Activated T-cell treated with anti-CD3 and anti-CD28 coated beads, Interleukin-2, amount 50 U/mL, for 4 hours (primary cell): ENCODE data around the gene FOXM1. TPM values are rescaled to one million over a fixed set of nuclear protein-coding genes. Genes with fewer than 3 reads are reported as not detected.

Experiments
- ATAC-seq, 2 donors: fragments of 200-7000 bp; cut with Tn5 transposase; one replicate each; pipeline ENCODE4 v1.10.0; 2021
- DNase-seq: peaks from one replicate; pipeline ENCODE4 v3.0.0-alpha.2; 2020
- H3K27me3 Mint-ChIP-seq: one replicate; pipeline ENCODE4 v1.8.0; 2021; ENCODE audit warnings: low read depth, mixed read lengths
- H3K36me3 Mint-ChIP-seq: one replicate; pipeline ENCODE4 v1.8.0; 2022; ENCODE audit warnings: mixed read lengths; ENCODE audit not compliant: insufficient read depth
- H3K4me1 Mint-ChIP-seq: one replicate; pipeline ENCODE4 v1.8.0; 2021; ENCODE audit warnings: low read depth, mixed read lengths
- H3K4me3 Mint-ChIP-seq: one replicate; pipeline ENCODE4 v1.8.0; 2021; ENCODE audit warnings: mild to moderate bottlenecking, moderate library complexity, mixed read lengths
- H3K9me3 Mint-ChIP-seq: one replicate; pipeline ENCODE4 v1.8.0; 2021; ENCODE audit warnings: mixed read lengths
- total RNA-seq, 3 donors: library from RNA; stranded (reverse); gene quantifications; one replicate each; pipeline ENCODE4 v1.2.1, GENCODE V29; 2021

The FOXM1 gene, protein sequence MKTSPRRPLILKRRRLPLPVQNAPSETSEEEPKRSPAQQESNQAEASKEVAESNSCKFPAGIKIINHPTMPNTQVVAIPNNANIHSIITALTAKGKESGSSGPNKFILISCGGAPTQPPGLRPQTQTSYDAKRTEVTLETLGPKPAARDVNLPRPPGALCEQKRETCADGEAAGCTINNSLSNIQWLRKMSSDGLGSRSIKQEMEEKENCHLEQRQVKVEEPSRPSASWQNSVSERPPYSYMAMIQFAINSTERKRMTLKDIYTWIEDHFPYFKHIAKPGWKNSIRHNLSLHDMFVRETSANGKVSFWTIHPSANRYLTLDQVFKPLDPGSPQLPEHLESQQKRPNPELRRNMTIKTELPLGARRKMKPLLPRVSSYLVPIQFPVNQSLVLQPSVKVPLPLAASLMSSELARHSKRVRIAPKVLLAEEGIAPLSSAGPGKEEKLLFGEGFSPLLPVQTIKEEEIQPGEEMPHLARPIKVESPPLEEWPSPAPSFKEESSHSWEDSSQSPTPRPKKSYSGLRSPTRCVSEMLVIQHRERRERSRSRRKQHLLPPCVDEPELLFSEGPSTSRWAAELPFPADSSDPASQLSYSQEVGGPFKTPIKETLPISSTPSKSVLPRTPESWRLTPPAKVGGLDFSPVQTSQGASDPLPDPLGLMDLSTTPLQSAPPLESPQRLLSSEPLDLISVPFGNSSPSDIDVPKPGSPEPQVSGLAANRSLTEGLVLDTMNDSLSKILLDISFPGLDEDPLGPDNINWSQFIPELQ
- 10 to 100 TPM in 1 of 3 donors, 1 to 10 TPM in 2; 9.1 to 12.8 (median 9.3) TPM for total RNA-seq

- no peaks in the 10 kb centered on the region for H3K27me3 Mint-ChIP-seq
- peak within 1 kb of the TSS; percentile 98 for H3K4me3 Mint-ChIP-seq
- H3K36me3 Mint-ChIP-seq, result no peaks in the 10 kb centered on the region
- no peaks in the 10 kb centered on the region for H3K9me3 Mint-ChIP-seq
- peaks cover 34% of the 10 kb centered on the region for H3K4me1 Mint-ChIP-seq
- ATAC-seq, result peak; percentile 85 to 88
- DNase-seq, result peak; percentile 81
Observed at GRCh38 chr12:2877047-2877952, at the start of gene FOXM1, which contains the start of gene RHNO1. Gene FOXM1 (minus strand): TSS chr12:2877174. CDS start chr12:2874478, 2,696 bp downstream. Gene RHNO1 (plus strand): TSS chr12:2877223. CDS start chr12:2885367, 8,144 bp downstream.

DNA sequence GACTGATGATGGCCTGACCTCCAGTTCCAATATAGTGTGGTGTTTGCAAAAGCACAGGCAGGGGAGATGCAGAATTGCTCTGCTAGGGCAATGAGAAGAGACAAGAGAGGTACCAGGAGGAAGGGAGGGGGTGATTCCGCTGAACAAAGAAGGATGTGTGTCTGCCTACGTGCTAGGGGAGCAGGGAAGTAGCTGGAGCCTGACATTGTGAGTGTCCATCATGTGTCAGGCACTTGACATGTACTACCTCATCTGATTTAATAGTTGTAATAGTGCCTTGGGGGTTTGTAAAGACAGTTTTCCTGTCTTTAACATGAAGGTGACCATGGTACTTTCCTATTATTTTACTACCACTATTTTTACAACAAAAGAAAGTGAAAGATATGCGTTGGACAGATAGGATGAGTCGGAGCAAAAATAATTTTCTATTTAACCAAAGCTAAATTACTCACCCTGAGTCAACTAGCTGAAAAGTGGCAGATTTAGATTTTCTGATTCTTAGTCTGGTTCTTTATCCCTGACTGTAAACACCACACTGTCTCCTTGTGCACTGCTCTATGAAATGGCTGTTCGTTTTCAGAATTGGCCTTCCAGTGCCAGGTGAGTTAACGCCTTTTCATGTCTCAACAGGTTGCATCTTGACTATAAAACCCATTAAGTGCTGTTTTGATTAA lies 48.5 kb upstream of the FOXM1 start:
- Mint-ChIP-seq H3K27me3 (no peaks in the 10 kb centered on the region), H3K4me3 (no peak overlapping the region), H3K36me3 (peaks cover 29% of the 10 kb centered on the region), H3K4me1 (no peaks in the 10 kb centered on the region), H3K9me3 (no peaks in the 10 kb centered on the region)
- ATAC-seq, result peak in 1 of 2 donors; percentile 51
- no peak for DNase-seq

DNA sequence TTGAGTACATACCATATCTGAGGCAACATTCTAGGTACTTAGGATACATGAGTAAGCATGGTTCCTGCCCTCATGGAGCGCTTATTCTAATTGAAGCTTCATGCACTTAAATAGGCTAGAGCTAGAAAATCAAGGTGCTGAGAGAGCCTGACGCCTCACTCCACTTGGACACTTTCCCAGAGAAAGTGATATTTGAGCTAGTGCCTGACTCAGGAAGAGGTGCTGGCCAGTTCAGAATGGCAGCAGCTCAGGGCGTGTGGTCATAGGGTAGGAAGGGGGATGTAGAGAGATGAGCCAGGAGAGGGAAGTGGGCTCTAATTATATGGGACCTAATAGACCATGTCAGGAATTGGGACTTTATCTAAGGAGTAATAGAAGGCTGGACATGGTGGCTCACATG lies 47.0 kb upstream of the FOXM1 start:
- H3K27me3 Mint-ChIP-seq, result no peaks in the 10 kb centered on the region
- H3K4me1 Mint-ChIP-seq, result no peaks in the 10 kb centered on the region
- H3K9me3 Mint-ChIP-seq, result no peaks in the 10 kb centered on the region
- DNase-seq (no peak), ATAC-seq (no peak)
- peaks cover 29% of the 10 kb centered on the region for H3K36me3 Mint-ChIP-seq
- H3K4me3 Mint-ChIP-seq, result no peak overlapping the region

GRCh38 chr12:2923057-2923456 lies 46.1 kb upstream of the FOXM1 start:
- DNase-seq (no peak), ATAC-seq (no peak)
- no peaks in the 10 kb centered on the region for H3K9me3 Mint-ChIP-seq
- no peaks in the 10 kb centered on the region for H3K4me1 Mint-ChIP-seq
- H3K4me3 Mint-ChIP-seq, result no peak overlapping the region
- H3K27me3 Mint-ChIP-seq, result no peaks in the 10 kb centered on the region
- peaks cover 29% of the 10 kb centered on the region for H3K36me3 Mint-ChIP-seq

DNA sequence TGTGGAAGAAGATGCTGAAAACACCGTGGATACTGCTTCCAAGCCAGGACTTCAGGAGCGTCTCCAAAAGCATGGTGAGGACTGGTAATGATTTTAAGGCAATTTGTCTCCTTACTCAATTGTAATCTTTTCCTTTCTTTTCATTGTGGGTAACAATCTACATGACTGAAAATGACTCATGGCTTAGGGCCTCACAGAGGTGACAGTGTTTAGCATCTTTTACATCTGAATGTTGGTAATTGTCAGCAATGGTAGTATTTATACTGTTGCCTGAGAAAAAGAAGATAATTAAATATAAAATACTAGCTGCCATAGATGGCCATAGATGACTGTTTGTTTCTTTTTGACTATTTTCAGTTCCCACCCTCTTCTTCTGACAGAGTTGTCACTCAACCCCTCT lies 45.4 kb upstream of the FOXM1 start:
- H3K4me3 Mint-ChIP-seq, result no peak overlapping the region
- no peaks in the 10 kb centered on the region for H3K27me3 Mint-ChIP-seq
- no peaks in the 10 kb centered on the region for H3K9me3 Mint-ChIP-seq
- ATAC-seq (peak in 1 of 2 donors; percentile 43), DNase-seq (no peak)
- no peaks in the 10 kb centered on the region for H3K4me1 Mint-ChIP-seq
- peaks cover 26% of the 10 kb centered on the region for H3K36me3 Mint-ChIP-seq

- Mint-ChIP-seq H3K4me1 (no peaks in the 10 kb centered on the region), H3K27me3 (no peaks in the 10 kb centered on the region)
Observed at GRCh38 chr12:2919249-2919648, 42.3 kb upstream of the FOXM1 start.

DNA sequence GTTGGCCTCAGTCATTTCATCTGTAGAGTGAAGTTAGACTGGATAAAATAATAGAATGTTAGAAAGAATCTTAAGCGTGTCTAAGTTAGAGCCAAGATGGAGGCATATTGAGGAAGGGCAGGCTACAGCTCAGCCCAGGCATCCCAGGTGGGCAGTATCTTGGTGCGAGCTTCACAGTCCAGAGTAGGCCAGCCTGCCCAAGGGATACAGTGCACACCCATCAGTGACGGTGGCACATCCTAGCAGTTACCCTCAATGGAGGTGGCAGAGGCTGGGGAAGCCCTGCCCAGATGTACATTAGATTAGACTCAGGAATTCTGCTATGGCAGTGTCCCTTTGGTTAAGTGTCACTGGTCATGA lies 35.2 kb upstream of the FOXM1 start:
- DNase-seq (no peak), ATAC-seq (no peak)
- Mint-ChIP-seq H3K36me3 (peaks cover 4% of the 10 kb centered on the region), H3K4me1 (no peaks in the 10 kb centered on the region), H3K4me3 (no peak overlapping the region), H3K9me3 (no peaks in the 10 kb centered on the region), H3K27me3 (no peaks in the 10 kb centered on the region)

More at GRCh38 chr12:2919249-2919648, 42.3 kb upstream of the FOXM1 start:
- Mint-ChIP-seq H3K9me3 (no peaks in the 10 kb centered on the region), H3K36me3 (peaks cover 19% of the 10 kb centered on the region), H3K4me3 (no peak overlapping the region)
- no peak for DNase-seq
- no peak for ATAC-seq

GRCh38 chr12:2904260-2904659 lies 27.3 kb upstream of the FOXM1 start:
- Mint-ChIP-seq H3K9me3 (no peaks in the 10 kb centered on the region), H3K27me3 (no peaks in the 10 kb centered on the region), H3K36me3 (no peaks in the 10 kb centered on the region), H3K4me1 (no peaks in the 10 kb centered on the region), H3K4me3 (no peak overlapping the region)
- ATAC-seq (no peak), DNase-seq (no peak)

GRCh38 chr12:2902272-2902880 lies 25.4 kb upstream of the FOXM1 start:
- no peaks in the 10 kb centered on the region for H3K27me3 Mint-ChIP-seq
- no peak overlapping the region for H3K4me3 Mint-ChIP-seq
- H3K9me3 Mint-ChIP-seq, result no peaks in the 10 kb centered on the region
- H3K4me1 Mint-ChIP-seq, result no peaks in the 10 kb centered on the region
- no peaks in the 10 kb centered on the region for H3K36me3 Mint-ChIP-seq
- no peak for ATAC-seq
- DNase-seq, result no peak

DNA sequence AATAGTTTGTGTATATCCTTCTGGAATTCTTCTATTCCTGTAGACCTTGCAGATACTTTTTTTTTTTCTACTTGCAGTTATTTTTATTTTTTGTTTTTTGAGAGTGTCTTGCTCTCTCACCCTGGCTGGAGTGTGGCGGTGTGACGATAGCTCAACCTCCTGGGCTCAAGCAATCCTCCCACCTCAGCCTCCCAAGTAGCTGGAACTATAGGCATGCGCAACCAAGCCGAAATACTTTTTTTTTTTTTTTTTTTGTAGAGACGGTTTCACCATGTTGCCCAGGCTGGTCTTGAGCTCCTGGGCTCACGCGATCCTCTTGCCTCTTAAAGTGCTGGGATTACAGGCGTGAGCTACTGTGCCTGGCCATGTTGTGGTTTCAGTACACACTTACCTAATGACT lies 23.7 kb upstream of the FOXM1 start:
- H3K4me3 Mint-ChIP-seq, result no peak overlapping the region
- ATAC-seq, result no peak
- DNase-seq, result no peak

GRCh38 chr12:2897418-2897817 lies 20.4 kb upstream of the FOXM1 start:
- no peak overlapping the region for H3K4me3 Mint-ChIP-seq
- H3K36me3 Mint-ChIP-seq, result no peaks in the 10 kb centered on the region
- H3K9me3 Mint-ChIP-seq, result no peaks in the 10 kb centered on the region
- DNase-seq (no peak), ATAC-seq (no peak)
- H3K27me3 Mint-ChIP-seq, result no peaks in the 10 kb centered on the region
- H3K4me1 Mint-ChIP-seq, result peaks cover 4% of the 10 kb centered on the region

More for the DNA sequence above, 23.7 kb upstream of the FOXM1 start:
- Mint-ChIP-seq H3K4me1 (no peaks in the 10 kb centered on the region), H3K9me3 (no peaks in the 10 kb centered on the region), H3K36me3 (no peaks in the 10 kb centered on the region), H3K27me3 (no peaks in the 10 kb centered on the region)

DNA sequence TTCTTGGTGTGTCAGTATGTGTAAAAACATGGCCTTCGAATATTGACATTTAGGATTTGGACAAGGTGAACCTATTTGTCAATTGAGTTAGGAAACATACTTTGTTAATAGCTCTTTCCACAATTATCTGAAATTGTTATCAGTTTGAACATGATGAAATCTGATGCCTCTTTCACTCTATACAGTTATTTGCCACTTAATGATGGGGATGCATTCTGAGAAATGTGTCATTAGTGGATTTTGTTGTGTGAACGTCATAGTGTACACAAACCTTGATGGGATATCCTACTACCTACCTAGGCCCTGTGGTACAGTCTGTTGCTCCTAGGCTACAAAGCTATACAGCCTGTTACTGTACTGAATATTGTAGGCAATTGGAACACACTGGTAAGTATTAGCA lies 18.5 kb upstream of the FOXM1 start:
- H3K9me3 Mint-ChIP-seq, result no peaks in the 10 kb centered on the region
- no peaks in the 10 kb centered on the region for H3K27me3 Mint-ChIP-seq
- ATAC-seq (no peak), DNase-seq (no peak)
- H3K36me3 Mint-ChIP-seq, result no peaks in the 10 kb centered on the region
- peaks cover 13% of the 10 kb centered on the region for H3K4me1 Mint-ChIP-seq
- no peak overlapping the region for H3K4me3 Mint-ChIP-seq

DNA sequence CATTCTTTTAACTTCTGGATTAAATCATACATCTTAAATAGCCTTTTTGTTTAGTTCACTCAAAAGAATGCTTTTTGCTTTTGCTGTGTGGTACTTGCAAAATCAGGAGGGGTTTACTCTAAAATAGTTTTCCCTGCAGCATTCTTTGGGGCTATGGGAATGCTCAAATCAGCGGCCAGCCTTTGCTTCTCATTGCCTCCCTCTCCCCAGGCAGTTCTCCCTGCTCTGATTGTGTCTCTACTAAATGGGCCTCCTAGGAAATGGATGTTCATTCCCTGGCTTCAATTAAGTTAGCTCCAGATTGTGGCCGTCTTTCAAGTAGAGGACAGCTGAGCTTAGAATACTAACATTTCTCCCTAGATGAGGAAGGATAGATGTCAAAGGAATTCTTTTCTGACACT lies 18.1 kb upstream of the FOXM1 start:
- DNase-seq (no peak), ATAC-seq (no peak)
- Mint-ChIP-seq H3K36me3 (no peaks in the 10 kb centered on the region), H3K27me3 (no peaks in the 10 kb centered on the region), H3K4me1 (peaks cover 17% of the 10 kb centered on the region), H3K4me3 (no peak overlapping the region), H3K9me3 (no peaks in the 10 kb centered on the region)
